ENCODE data around the gene TMEM253. TPM values are rescaled to one million over a fixed set of nuclear protein-coding genes. Genes with fewer than 3 reads are reported as not detected.
A peak's percentile ranks its signal among the peaks of the same experiment; 100 is the strongest.

Gene TMEM253
- total RNA-seq, 1 donor from 2014 or later, result under 0.01 TPM

- Histone ChIP-seq H3K27me3 (ENCODE audit: control insufficient read depth, insufficient read depth, low read length) (no peaks in the 10 kb centered on the region), H3K36me3 (ENCODE audit: control insufficient read depth, insufficient read depth, low read length) (no peaks in the 10 kb centered on the region), H3K4me3 (ENCODE audit: low read depth, low read length) (no peak overlapping the region)
- FAIRE-seq (no peak), DNase-seq (ENCODE audit: low read depth) (peak; percentile 64)
- TF ChIP-seq, protein P1, sequence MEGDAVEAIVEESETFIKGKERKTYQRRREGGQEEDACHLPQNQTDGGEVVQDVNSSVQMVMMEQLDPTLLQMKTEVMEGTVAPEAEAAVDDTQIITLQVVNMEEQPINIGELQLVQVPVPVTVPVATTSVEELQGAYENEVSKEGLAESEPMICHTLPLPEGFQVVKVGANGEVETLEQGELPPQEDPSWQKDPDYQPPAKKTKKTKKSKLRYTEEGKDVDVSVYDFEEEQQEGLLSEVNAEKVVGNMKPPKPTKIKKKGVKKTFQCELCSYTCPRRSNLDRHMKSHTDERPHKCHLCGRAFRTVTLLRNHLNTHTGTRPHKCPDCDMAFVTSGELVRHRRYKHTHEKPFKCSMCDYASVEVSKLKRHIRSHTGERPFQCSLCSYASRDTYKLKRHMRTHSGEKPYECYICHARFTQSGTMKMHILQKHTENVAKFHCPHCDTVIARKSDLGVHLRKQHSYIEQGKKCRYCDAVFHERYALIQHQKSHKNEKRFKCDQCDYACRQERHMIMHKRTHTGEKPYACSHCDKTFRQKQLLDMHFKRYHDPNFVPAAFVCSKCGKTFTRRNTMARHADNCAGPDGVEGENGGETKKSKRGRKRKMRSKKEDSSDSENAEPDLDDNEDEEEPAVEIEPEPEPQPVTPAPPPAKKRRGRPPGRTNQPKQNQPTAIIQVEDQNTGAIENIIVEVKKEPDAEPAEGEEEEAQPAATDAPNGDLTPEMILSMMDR (IDR thresholded peaks at IDR 0.05; ENCODE audit: insufficient read depth, low read length, severe bottlenecking), result no peak
These were observed 44.2 kb upstream of the TMEM253 start for GRCh38 chr14:21056520-21057163.

GRCh38 chr14:21057803-21058675 lies 42.8 kb upstream of the TMEM253 start, which contains the start of gene RNASE8:
Gene RNASE8 (plus strand): TSS chr14:21057822. CDS start chr14:21057893, 71 bp downstream.
- H3K36me3 ChIP-seq (ENCODE audit: control insufficient read depth, insufficient read depth, low read length), result no peaks in the 10 kb centered on the region
- no peak within 1 kb of the TSS for H3K4me3 ChIP-seq (ENCODE audit: low read depth, low read length)
- TF ChIP-seq, protein P1 (IDR thresholded peaks at IDR 0.05; ENCODE audit: insufficient read depth, low read length, severe bottlenecking), result peak; percentile 13
- no peaks in the 10 kb centered on the region for H3K27me3 ChIP-seq (ENCODE audit: control insufficient read depth, insufficient read depth, low read length)
- FAIRE-seq, result peak; percentile 68
- peak; percentile 46 for DNase-seq (ENCODE audit: low read depth)

GRCh38 chr14:21058903-21059302 lies 42.0 kb upstream of the TMEM253 start:
- H3K36me3 ChIP-seq (ENCODE audit: control insufficient read depth, insufficient read depth, low read length), result no peaks in the 10 kb centered on the region
- no peak for FAIRE-seq
- TF ChIP-seq, protein P1 (IDR thresholded peaks at IDR 0.05; ENCODE audit: insufficient read depth, low read length, severe bottlenecking), result no peak

GRCh38 chr14:21059842-21060613 lies 40.8 kb upstream of the TMEM253 start:
- Histone ChIP-seq H3K36me3 (ENCODE audit: control insufficient read depth, insufficient read depth, low read length) (no peaks in the 10 kb centered on the region), H3K4me3 (ENCODE audit: low read depth, low read length) (no peak overlapping the region), H3K27me3 (ENCODE audit: control insufficient read depth, insufficient read depth, low read length) (no peaks in the 10 kb centered on the region)
- FAIRE-seq (no peak), DNase-seq (ENCODE audit: low read depth) (peak; percentile 45)
- TF ChIP-seq, protein P1 (IDR thresholded peaks at IDR 0.05; ENCODE audit: insufficient read depth, low read length, severe bottlenecking), result no peak

More at GRCh38 chr14:21058903-21059302, 42.0 kb upstream of the TMEM253 start:
- no peak for DNase-seq (ENCODE audit: low read depth)
- no peaks in the 10 kb centered on the region for H3K27me3 ChIP-seq (ENCODE audit: control insufficient read depth, insufficient read depth, low read length)
- no peak overlapping the region for H3K4me3 ChIP-seq (ENCODE audit: low read depth, low read length)

DNA sequence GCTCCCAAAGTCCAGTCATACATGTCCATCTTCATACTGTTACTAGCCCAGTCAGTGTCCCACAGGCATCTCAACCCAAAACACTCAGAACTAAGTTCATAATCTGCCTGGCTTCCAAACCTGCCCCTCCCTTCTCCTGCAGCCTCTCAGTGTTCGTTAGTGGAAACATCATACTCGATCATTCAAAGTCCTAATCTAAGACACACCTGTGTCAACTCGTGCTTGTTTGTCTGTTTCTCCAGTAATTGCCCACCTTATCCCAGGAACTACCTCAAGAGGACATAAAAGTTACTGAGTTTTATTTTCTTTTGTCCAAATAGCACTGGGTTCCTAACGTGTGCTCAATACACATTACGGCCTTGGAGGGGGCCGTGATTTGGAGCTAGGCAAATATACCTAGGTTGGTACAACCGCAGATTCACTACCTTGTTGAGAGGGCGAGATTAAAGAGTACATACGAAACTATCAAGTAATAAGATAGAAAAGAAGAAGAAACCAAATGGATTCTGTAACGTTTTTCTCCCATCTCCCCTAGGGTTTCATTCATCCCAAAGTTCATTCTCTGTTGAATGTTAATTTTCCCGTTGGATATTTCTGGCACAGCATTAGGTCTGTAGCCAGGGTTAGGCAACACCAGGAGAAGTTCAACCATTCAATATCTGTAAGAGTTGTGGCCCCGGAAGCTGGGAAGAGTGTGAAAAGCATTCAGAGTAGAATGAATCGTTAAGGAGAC lies 40.1 kb upstream of the TMEM253 start:
- Histone ChIP-seq H3K4me3 (ENCODE audit: low read depth, low read length) (no peak overlapping the region), H3K36me3 (ENCODE audit: control insufficient read depth, insufficient read depth, low read length) (no peaks in the 10 kb centered on the region), H3K27me3 (ENCODE audit: control insufficient read depth, insufficient read depth, low read length) (no peaks in the 10 kb centered on the region)
- TF ChIP-seq, protein P1 (IDR thresholded peaks at IDR 0.05; ENCODE audit: insufficient read depth, low read length, severe bottlenecking), result no peak
- FAIRE-seq (no peak), DNase-seq (ENCODE audit: low read depth) (no peak)

Measured in bronchial epithelial cell (primary cell).